Nephron progenitor cell (in vitro differentiated cells): Measurements from ENCODE around the gene LRCOL1.

Source experiments
- DNase-seq: peaks from one replicate; pipeline ENCODE4 v3.0.0; 2021
- H3K27ac Mint-ChIP-seq: 2 replicates; pipeline ENCODE4 v1.8.0; 2021; ENCODE audit warnings: mild to moderate bottlenecking, moderate library complexity, mixed read lengths
- H3K27me3 Mint-ChIP-seq: 2 replicates; pipeline ENCODE4 v1.8.0; 2021; ENCODE audit warnings: mild to moderate bottlenecking, low read depth, mixed read lengths; ENCODE audit not compliant: poor library complexity
- H3K36me3 Mint-ChIP-seq: 2 replicates; pipeline ENCODE4 v1.8.0; 2021; ENCODE audit warnings: low read depth, mixed read lengths
- H3K4me1 Mint-ChIP-seq: 2 replicates; pipeline ENCODE4 v1.8.0; 2021; ENCODE audit warnings: mixed read lengths
- H3K4me3 Mint-ChIP-seq: 2 replicates; pipeline ENCODE4 v1.8.0; 2021; ENCODE audit warnings: mild to moderate bottlenecking, moderate library complexity, mixed read lengths
- H3K9me3 Mint-ChIP-seq: 2 replicates; pipeline ENCODE4 v1.8.0; 2021; ENCODE audit warnings: mild to moderate bottlenecking, moderate library complexity, mixed read lengths
- TF ChIP-seq, protein P1 (sequence below): fragments of 200-600 bp; sonication (generic); IDR thresholded peaks from 2 replicates; pipeline ENCODE4 v1.5.0; 2021; ENCODE audit warnings: antibody characterized with exemption

The LRCOL1 gene

DNA sequence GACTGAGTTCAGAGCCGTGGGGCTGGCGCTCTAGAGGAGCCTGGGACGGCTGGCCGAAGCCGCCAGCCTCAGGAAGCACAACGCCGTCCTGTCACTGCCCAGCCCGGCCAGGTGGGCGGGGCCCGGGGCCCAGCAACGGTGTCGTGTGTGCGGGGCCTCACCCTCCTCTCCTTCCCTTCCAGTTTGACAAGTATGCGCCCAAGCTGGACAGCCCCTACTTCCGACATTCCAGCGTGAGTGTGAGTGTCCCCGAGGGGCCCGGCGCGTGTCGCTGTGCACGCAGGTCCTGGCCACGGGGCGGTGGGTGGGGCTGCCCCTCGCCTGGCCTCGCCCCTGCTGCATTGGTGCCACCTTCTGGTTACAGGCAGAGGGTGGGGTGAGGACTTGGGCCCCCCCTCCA lies 38.3 kb downstream of the LRCOL1 start:
- H3K4me1 Mint-ChIP-seq = no peaks in the 10 kb centered on the region
- H3K9me3 Mint-ChIP-seq = no peaks in the 10 kb centered on the region
- no peak overlapping the region for H3K4me3 Mint-ChIP-seq
- H3K36me3 Mint-ChIP-seq = peaks cover 9% of the 10 kb centered on the region
- TF ChIP-seq, protein P1, sequence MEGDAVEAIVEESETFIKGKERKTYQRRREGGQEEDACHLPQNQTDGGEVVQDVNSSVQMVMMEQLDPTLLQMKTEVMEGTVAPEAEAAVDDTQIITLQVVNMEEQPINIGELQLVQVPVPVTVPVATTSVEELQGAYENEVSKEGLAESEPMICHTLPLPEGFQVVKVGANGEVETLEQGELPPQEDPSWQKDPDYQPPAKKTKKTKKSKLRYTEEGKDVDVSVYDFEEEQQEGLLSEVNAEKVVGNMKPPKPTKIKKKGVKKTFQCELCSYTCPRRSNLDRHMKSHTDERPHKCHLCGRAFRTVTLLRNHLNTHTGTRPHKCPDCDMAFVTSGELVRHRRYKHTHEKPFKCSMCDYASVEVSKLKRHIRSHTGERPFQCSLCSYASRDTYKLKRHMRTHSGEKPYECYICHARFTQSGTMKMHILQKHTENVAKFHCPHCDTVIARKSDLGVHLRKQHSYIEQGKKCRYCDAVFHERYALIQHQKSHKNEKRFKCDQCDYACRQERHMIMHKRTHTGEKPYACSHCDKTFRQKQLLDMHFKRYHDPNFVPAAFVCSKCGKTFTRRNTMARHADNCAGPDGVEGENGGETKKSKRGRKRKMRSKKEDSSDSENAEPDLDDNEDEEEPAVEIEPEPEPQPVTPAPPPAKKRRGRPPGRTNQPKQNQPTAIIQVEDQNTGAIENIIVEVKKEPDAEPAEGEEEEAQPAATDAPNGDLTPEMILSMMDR = no peak
- no peak overlapping the region for H3K27ac Mint-ChIP-seq
- H3K27me3 Mint-ChIP-seq = no peaks in the 10 kb centered on the region
- DNase-seq = no peak

DNA sequence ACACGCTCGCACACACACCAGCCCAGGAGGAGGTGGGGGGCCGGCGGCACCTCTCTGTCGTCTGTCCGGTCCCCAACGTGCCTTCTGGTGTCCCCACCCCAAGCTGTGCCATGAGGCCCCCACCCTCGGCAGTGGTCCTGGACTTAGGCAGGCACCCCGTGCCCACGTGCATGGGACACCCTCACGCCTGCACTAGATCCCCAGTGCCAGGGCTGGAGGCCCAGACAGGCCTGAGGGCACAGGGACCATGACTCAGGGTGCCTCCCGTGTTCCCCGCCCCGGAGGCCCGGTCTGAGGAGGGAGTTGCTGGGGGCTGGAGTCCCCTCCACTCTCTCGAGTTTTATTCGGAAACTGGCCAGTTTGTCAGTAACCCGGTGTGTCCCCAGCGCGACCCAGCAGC lies 38.8 kb downstream of the LRCOL1 start:
- H3K4me3 Mint-ChIP-seq = no peak overlapping the region
- H3K27ac Mint-ChIP-seq = no peak overlapping the region

DNA sequence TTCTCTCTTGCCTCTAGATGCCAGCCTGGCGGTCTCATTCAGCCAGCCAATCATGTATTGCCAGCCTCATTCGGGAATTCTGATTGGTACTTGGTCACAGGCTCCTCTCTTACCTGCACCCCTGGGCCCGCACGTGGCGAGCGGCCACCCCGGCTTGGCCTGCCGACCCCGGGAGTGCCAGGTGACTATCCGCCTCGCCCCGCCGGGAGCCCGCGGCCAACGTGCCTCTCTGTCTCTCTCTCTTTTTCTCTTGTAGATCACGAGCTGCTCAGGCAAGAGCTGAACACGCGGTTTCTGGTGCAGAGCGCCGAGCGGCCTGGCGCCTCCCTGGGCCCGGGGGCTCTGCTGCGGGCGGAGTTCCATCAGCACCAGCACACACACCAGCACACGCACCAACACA lies 39.3 kb downstream of the LRCOL1 start:
- H3K27me3 Mint-ChIP-seq = no peaks in the 10 kb centered on the region
- H3K9me3 Mint-ChIP-seq = no peaks in the 10 kb centered on the region
- TF ChIP-seq, protein P1 = no peak
- DNase-seq = no peak
- no peak overlapping the region for H3K27ac Mint-ChIP-seq
- H3K4me1 Mint-ChIP-seq = peaks cover 2% of the 10 kb centered on the region
- no peak overlapping the region for H3K4me3 Mint-ChIP-seq
- H3K36me3 Mint-ChIP-seq = peaks cover 11% of the 10 kb centered on the region

More for the DNA sequence above, 38.8 kb downstream of the LRCOL1 start:
- Mint-ChIP-seq H3K36me3 (peaks cover 9% of the 10 kb centered on the region), H3K27me3 (no peaks in the 10 kb centered on the region), H3K9me3 (no peaks in the 10 kb centered on the region), H3K4me1 (no peaks in the 10 kb centered on the region)
- TF ChIP-seq, protein P1 = no peak
- DNase-seq = no peak

DNA sequence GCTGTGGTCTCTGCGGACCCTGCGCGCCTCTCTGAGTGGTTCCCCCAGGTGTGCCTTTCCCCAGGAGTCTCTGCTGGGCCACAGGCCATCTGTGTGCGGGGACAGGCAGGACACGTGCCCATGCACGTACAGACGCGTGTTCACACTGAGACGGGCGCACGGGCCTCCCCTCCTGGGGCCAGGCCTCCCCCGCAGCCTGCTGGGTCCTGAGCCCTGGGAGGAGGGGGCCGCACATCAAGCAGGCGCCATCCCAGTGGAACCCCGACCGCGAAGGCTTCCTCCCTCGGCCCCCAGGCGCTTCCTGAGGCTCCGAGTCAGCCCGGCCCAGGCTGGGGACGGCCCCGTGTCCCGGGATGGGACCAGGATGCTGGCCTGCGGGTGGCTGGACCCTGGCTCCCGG lies 39.7 kb downstream of the LRCOL1 start:
- Mint-ChIP-seq H3K27me3 (no peaks in the 10 kb centered on the region), H3K27ac (no peak overlapping the region), H3K36me3 (peaks cover 15% of the 10 kb centered on the region), H3K4me1 (peaks cover 6% of the 10 kb centered on the region), H3K4me3 (no peak overlapping the region), H3K9me3 (no peaks in the 10 kb centered on the region)
- TF ChIP-seq, protein P1 = no peak
- no peak for DNase-seq

DNA sequence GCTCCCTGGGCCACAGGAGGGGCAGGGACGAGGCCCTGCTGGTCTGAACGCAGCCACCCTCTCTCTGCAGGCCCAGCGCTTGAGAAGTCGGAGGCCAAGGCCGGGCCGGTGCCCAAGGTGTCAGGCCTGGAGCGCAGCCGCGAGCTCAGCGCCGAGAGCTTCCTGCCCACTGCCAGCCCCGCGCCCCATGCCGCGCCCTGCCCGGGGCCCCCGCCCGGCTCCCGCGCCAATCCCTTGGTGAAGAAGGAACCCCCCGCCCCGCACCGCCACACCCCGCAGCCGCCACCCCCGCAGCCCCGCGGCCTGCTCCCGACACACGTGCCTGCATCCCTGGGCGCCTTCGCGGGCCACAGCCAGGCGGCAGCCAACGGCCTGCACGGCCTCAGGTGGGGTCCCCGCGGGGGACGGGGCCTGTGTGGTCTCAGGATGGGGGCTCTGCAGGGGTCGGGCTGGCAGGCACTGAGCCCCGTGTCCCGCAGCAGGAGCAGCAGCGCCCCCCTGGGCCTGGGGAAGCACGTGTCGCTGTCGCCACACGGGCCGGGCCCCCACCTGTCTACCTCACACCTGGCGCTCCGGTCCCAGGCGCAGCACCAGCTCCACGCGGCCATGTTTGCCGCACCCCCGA lies 40.4 kb downstream of the LRCOL1 start:
- Mint-ChIP-seq H3K9me3 (no peaks in the 10 kb centered on the region), H3K4me3 (no peak overlapping the region), H3K27me3 (peaks cover 2% of the 10 kb centered on the region), H3K4me1 (peaks cover 13% of the 10 kb centered on the region), H3K36me3 (peaks cover 15% of the 10 kb centered on the region), H3K27ac (no peak overlapping the region)
- TF ChIP-seq, protein P1 = no peak
- no peak for DNase-seq

DNA sequence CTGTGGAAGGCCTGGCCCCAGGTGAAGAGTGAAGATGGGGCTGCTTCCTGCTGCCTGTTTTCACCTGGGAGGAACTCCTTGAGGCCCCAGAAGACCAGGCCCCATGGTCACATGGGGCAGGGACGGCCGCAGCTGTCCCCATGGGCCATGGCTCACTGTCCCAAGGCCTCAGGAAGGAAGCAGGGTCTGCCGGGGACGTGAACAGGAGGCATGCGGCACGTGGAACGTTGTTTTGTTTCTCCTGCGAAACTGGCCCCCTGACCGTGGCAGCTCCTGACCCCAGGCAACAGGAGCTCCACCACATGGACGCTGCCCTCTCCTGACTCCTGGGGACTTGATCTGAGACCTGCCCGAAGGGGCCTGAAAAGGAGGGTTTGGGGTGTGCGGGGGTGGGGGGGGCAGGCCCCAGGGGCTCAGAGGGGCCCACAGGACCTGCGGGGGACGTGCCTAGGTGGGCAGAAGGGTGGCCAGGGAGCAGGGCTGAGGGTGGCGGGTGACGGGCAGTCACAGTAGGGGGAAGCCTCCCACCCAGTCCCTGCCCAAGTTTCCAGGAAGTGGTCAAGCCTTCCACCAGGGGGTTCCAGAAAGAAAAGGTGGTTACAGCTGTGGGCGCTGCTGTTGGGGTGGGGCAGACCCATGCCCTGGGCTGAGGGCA lies 41.4 kb downstream of the LRCOL1 start:
- Mint-ChIP-seq H3K36me3 (peaks cover 14% of the 10 kb centered on the region), H3K4me3 (no peak overlapping the region), H3K9me3 (no peaks in the 10 kb centered on the region), H3K4me1 (peaks cover 15% of the 10 kb centered on the region), H3K27me3 (peaks cover 2% of the 10 kb centered on the region), H3K27ac (no peak overlapping the region)
- TF ChIP-seq, protein P1 = no peak
- DNase-seq = no peak
